NCI-H524 treated with DMSO at 0.1 percent for 48 hours (cell line): Measurements from ENCODE around the gene ATXN2.
"Not testable (repeated sequence)": the region's sequence is repeated elsewhere in the genome, so short reads cannot be mapped to it uniquely, and the experiment has no call there.

Source experiments
- DNase-seq: peaks from one replicate; lab custom pipeline; 2025; lab: John Stamatoyannopoulos, UW

The ATXN2 gene

DNA sequence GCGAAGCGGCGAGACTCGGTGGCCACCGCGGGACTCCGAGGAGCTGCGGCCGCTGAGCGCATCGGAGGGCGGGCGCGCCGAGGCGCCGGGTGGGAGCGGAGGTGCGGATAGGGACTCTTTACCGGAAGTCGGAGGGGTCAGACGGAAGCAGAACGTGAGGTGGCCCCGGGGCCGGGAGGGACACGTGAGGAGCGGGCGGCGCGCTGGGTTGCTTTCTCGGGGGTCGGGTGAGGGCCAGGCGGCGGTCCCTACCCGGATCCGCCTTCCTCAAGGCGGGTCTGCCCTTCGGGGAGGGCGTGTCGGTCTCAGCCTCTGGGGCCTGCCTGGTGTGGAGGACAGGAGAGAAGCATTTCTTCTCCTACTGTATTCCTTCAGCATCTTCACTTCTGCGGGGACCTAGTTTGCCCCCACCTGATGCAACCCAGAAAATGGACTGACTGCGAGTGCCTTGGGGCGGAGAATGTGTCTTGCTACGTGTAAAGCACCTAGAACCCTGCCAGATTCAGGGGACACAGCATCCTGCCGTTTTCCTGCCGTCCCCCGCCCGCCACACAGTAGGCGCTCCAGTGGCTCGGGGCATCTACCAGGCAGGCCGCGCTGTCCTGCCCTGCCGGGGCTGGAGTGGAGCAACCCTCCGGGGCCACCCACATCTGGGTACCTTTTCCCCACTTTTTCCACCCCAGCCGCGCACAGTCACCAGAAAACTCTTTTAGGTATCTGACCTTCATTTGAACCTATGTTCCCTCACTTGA is 514 bp upstream of the ATXN2 start:
- DNase-seq, result peak; percentile 16

DNA sequence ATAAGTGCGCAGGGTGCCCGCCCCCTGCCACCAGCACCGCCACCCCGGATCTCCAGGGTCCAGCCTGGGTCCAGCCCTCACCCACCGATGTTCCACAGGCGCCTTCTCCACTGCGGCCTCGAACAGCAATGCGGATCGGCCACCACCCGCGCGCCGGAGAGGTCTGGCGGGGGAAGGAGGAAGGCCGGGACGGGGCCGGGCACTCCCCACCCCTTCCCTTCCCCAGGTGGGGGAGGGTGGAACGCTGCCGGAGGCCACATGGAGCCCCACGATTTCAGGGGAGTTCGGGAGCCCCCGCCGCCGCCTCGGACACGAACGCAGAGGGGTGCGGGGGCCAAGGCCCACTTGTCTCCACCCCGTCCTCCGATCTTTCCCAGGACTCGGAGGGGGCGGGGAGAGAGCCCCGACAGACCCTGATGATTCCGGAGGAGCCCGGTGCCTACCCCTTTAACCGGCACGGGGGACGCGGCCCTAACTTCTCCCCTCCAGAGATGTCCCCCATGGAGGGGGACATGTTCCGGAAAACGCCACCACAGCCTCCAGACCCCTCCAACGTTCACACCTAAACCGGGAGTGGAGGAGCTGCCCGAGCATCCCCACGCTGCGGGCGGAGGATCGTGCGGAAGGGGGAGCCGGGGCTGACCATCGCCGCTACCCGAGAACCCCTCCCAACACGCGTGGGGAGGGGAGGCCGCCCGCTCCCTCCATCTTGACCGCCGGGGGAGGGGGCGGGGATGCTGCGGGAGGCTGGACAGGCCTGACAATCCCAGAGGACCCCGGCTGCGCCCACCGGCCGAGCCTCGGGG is 1.1 kb downstream of the ATXN2 start:
- DNase-seq, result no peak

DNA sequence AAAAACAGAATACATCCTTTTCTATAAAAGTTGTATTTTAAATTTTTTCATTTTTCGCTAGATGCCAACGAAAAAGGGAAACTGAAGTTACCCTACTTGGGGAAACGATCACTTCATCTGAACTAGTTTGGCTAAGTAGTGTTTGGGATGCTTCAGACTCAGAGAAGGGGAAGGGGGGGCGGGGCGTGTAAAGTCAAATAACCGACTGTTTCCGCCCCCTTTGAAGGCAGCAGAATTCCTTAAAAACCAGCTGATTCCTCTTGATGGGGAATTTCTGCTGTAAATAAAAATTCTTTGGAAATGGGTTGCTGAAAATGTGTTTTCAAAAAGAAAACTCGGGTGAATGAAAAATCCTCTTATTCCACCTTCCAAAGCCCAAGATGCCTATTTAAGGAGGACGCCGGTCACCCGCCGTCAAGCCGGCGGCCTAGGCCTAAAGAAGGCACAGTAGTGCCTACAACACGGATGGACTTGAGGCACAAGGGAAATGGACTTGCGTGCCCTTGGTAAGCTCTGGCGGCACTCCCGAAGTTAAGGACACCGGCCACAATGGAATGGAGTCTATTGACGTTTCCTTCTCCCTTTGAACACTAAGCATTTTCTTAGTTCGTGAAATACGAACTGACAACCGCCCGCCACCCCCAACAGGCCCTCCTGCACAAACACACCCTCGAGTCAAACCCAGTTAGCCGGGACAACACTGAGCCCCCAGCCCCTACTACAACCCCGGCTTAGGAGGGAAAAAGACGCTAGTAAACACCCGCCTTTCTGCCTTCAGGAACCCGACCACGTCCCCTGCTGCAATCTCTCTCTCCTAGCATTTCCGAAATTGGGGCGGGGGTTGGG is 1.9 kb downstream of the ATXN2 start:
- DNase-seq, result no peak

DNA sequence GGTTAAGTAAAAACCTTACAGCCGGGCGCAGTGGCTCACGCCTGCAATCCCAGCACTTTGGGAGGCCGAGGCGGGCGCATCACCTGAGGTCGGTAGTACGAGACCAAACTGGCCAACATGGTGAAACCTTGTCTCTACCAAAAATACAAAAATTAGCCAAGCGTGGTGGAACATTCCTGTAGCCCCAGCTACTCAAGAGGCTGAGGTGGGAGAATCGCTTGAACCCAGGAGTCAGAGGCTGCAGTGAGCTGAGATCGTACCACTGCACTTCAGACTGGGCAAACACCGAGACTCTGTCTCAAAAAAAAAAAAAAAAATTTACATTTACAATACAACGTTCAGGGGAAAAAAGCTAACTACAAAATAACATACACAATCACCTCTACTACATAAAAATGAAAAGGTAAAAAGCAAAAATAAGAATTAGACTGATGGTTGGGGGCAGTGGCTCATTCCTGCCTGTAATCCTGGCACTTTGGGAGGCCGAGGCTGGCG is 3.7 kb downstream of the ATXN2 start:
- DNase-seq, result not testable (repeated sequence)

DNA sequence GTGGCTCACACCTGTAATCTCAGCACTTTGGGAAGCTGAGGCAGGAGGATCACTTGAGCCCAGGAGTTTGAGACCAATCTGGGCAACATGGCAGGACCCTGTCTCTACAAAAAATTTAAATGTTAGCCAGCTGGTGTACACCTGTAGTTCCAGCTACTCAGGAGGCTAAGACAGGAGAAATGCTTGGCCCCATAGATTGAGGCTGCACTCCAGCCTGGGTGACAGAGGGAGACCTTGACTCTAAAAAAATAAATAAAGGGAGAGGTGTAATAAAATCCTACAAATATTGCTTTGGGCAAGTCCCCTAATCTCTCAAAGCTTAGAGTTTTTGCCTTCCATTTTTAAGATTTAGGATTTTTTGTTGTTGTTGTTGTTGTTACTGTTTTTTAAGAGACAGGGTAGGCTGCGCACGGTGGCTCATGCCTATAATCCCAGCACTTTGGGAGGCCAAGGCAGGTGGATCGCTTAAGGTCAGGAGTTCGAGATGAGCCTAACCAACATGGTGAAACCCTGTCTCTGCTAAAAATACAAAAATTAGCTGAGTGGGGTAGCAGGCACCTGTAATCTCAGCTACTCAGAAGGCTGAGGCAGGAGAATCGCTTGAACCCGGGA is 7.6 kb downstream of the ATXN2 start:
- not testable (repeated sequence) for DNase-seq

DNA sequence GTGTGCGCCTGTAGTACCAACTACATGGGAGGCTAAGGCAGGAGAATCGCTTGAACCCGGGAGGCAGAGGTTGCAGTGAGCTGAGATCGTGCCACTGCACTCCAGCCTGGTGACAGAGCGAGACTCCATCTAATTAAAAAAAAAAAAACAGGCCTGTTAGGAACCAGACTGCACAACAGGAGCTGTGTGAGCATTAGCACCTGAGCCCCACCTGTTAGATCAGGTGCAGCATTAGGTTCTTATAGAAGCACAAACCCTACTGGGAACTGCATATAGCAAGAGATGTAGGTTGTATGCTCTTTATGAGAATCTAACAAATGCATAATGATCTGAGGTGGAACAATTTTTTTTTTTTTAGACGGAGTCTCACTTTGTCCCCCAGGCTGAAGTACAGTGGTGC is 8.6 kb downstream of the ATXN2 start:
- DNase-seq, result no peak

DNA sequence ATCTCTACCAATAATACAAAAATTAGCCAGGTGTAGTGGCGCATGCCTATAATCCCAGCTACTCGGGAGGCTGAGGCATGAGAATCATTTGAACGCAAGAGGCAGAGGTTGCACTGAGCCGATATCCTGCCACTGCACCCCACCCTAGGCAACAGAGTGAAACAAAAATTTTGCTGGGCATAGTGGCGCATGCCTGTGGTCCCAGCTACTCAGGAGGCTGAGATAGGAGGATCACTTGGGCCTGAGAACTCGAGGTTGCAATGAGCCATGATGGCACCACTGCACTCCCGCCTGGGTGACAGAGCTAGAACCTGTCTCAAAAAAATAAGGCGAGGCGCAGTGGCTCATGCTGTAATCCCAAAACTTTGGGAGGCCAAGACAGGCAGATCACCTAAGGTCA is 9.5 kb downstream of the ATXN2 start:
- no peak for DNase-seq

DNA sequence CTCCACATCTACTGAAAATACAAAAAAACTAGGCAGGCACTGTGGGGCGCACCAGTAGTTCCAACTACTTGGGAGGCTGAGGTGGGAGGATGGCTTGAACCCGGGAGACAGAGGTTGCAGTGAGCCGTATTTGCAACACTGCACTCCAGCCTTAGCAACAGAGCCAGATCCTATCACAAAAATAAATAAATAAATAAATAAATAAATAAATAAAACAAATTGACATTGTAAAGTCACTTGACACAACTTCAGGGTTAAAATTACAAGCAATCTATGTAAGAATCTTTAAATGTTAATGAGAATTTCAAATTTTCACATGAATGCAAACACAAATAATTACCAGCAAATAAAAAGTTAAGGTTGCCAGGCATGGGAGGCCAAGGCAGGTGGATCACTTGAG is 11.1 kb downstream of the ATXN2 start:
- DNase-seq, result no peak

DNA sequence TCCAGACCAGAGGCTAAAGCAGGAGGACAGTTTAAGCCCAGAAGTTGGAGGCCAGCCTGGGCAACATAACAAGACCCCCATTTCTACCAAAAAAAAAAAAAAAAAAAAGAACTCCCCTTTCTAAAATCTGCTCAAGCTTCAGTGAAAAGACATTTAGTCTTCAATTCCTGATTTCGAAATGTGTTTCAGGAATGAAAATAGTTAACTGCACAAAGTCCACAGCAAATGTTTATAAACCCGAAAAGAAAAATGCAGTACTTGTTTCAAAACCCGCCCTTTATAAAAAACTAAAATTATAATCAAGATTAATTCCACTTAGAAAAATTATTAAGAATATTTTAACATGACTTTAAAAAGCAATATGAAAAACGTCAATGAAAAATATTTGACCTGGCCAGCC is 12.1 kb downstream of the ATXN2 start:
- DNase-seq, result no peak

DNA sequence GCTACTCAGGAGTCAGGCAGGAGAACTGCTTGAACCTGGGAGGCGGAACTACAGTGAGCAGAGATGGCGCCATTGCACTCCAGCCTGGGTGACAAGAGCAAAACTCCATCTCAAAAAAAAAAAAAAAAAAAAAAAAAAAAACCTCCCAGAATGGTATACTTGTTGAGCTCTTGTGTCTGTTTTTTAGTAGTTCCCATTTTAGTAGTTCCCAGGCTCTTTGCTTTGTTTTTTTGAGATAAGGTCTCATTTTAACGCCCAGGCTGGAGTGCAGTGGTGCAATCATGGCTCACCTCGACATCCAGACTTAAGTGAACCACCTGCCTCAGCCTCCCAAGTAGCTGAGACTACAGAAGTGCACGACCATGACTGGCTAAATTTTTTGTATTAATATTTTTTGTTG is 13.4 kb downstream of the ATXN2 start:
- DNase-seq, result no peak

DNA sequence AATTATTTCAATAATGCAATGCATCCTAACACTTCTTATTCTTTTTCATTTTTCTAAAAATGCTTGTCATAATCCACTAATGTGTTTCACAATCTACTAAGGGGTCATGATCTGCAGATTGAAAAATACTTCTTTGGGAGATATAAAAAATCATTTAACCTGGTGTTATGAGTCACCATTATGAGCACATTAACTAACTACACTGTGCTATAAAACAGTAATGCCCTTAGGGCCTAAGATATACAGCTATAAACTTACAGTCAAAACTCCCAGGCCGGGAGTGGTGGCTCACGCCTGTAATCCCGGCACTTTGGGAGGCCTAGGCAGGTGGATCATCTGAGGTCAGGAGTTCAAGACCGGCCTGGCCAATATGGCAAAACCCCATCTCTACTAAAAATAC is 14.2 kb downstream of the ATXN2 start:
- no peak for DNase-seq

DNA sequence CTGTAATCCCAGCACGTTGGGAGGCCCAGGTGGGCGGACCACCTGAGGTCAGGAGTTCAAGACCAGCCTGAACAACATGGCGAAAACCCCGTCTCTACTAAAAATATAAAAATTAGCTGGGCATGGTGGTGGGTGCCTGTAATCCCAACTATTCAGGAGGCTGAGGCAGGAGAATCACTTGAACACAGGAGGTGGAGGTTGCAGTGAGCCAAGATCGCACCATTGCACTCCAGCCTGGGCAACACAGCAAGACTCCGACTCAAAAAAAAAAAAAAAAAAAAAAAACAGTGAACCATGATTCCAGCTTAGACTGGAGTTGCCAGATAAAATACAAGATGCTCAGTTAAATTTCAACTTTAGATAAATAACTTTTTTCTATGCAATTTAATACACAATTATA is 15.6 kb downstream of the ATXN2 start:
- not testable (repeated sequence) for DNase-seq

DNA sequence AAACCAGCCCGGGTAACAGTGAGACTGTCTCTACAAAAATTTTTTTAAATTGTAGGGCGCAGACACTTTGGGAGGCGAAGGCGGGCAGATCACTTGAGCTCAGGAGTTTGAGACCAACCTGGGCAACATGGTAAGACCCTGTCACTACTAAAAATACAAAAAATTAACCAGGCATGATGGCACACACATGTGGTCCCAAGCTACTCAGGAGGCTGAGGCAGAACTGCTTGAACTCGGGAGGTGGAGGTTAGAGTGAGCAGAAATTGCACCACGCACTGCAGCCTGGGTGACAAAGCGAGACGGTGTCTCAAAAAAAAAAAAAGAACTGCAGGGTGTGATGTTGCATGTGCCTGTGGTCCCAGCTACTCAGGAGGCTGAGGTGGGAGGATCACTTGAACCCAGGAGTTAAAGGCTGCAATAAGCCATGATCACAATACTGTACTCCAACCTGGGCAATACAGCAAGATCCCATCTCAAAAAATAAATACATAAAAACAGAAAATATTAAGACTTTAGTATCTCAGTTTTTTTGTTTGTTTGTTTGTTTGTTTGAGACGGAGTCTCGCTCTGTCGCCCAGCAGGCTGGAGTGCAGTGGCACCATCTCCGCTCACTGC is 16.9 kb downstream of the ATXN2 start:
- no peak for DNase-seq

DNA sequence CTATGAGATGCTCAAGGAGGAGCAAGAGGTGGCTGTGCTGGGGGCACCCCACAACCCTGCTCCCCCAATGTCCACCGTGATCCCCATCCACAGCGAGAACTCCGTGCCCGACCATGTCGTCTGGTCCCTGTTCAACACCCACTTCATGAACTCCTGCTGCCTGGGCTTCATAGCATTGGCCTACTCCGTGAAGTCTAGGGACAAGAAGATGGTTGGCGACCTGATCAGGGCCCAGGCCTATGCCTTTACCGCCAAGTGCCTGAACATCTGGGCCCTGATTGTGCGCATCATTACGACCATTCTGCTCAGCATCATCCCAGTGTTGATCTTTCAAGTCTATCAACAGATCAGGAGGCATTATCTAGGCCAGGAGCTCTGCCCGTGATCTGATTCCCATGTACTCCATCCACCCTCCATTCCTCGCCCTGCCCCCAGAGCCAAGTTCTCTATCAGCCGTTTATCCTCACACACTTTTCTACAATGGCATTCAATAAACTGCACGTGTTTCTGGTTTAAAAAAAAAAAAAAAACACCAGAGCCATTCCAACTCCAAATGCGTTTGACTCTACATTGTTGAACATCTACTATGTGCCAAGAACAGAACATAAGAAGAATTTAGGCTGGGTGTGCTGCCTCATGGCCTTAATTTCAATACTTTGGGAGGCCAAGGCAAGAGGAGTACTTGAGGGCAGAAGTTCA is 17.5 kb downstream of the ATXN2 start:
- DNase-seq, result no peak

DNA sequence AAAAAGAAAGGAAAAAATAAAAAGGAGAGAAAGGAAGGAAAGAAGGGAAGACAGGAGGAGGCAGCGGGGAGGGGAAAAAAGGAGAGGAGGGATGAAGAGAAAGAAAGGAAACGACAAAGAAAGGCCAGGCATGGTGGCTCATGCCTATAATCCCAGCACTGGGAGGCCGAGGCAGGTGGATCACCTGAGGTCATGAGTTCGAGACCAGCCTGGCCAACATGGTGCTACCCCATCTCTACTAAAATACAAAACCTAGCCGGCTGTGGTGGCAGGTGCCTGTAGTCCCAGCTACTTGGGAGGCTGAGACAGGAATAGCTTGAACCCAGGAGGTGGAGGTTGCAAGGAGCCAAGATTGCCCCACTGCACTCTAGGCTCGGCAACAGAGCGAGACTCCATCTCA is 18.4 kb downstream of the ATXN2 start:
- no peak for DNase-seq

DNA sequence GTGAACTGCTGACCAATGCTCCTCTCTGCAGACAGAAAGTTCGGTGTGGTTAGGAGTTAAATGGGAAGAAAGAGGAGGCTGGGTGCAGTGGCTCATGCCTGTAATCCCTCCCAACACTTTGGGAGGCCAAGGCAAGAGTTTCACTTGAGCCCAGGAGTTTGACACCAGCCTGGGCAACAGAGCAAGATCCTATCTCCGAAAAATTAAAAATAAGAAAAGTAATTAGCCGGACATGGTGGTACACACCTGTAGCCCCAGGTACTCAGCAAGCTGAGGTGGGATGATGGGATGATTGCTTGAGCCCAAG is 19.0 kb downstream of the ATXN2 start:
- DNase-seq, result no peak

DNA sequence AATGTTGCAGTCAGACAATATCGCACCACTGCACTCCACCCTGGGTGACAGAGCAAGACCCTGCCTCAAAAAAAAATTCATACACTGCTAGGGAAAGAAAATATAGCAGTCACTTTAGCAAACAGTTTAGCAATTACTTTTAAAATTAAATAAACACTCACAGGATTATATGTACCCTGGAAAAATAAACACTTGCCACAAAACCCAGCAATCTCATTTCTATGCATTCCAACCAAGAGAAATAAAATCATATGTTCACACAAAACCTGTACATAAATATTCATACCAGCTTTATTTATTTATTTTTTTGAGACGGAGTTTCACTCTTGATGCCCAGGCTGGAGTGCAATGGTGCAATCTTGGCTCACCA is 20.2 kb downstream of the ATXN2 start:
- no peak for DNase-seq

DNA sequence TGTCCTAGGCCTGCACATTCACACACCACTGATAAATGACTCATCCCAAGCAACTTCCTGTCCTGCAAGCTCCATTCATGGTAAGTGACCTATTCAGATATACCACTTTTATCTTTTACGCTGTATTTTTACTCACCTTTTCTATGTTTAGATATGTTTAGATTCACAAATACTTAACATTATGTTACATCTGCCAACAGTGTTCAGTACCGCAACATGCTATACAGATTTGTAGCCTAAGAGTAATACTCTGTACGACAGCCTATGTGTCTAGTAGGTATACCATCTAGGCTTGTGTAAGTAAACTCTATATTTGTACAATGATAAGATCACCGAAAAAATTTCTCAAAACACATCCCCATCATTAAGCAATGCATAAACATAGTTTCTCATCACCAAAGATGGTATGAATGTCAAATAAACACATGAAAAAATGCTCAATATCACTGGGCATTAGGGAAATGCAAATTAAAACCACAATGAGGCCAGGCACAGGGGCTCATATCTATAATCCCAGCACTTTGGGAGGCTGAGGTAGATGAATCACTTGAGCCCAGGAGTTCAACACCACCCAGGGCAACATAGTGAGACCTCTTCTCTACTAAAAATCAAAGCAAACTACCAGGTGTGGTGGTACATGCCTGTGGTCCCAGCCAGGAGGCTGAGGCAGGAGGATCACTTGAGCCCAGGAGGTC is 20.7 kb downstream of the ATXN2 start:
- DNase-seq, result no peak

DNA sequence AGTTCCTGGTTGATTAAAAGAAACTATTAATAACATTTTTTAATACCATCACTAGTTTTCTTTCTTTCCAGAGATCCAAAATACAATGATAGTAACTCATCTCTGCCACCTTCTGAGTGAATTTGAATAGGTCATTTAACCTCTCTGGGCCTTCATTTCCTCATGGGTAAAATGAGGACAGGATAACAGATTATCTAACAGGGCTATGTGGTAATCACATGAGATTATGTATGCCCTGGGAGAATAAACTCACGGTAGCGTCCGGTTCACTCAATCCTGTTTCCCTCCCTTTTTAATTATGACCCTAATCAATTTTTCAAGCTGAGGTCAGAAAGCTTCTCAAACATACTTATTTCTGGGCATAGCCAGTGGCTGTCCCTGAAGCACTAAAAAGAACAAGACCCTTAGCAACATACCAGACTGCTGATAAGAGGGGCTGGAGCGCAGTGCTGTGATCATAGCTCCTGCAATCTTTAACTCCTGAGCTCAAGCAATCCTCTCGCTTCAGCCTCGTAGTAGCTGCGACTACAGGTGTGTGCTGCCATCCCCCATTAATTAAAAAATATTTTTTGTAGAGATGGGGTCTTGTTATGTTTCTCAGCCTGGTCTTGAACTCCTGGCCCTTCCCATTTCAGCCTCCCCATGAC is 24.2 kb downstream of the ATXN2 start:
- DNase-seq, result no peak

DNA sequence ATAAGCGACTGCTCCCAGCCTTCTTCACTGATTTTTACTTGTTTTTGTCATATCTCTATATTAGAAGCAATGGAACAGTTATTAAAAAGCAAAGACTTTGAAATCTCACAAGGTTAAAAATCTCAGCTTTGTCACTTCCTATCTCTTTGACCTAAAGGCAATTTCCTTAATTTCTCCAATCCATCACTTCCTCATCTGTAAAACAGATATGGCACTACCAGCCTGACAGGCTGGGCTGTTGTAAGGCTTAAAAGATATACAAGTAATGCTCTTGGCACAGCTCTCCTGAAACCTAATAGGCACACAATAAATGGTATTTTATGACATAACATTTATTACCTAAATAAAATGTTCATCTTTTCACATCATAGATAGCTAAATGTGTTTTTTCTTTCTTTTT is 25.6 kb downstream of the ATXN2 start:
- no peak for DNase-seq
